NOMO-1 (cell line): Measurements from ENCODE around the gene DEGS2.
"Not testable (repeated sequence)": the region's sequence is repeated elsewhere in the genome, so short reads cannot be mapped to it uniquely, and the experiment has no call there.

Experiments
- DNase-seq, 2 experiments: peaks; one replicate each; lab custom pipeline; 2025; ENCODE audit not compliant: unreplicated experiment in 2 of 2; lab: John Stamatoyannopoulos, UW

Gene DEGS2

DNA sequence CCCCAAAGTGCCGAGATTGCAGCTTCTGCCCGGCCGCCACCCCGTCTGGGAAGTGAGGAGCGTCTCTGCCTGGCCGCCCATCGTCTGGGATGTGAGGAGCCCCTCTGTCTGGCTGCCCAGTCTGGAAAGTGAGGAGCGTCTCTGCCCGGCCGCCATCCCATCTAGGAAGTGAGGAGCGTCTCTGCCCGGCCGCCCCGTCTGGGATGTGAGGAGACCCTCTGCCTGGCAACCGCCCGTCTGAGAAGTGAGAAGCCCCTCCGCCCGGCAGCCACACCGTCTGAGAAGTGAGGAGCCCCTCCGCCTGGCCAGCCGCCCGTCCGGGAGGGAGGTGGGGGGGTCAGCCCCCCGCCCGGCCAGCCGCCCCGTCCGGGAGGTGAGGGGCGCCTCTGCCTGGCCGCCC lies 21.2 kb upstream of the DEGS2 start:
- not testable (repeated sequence) for DNase-seq

DNA sequence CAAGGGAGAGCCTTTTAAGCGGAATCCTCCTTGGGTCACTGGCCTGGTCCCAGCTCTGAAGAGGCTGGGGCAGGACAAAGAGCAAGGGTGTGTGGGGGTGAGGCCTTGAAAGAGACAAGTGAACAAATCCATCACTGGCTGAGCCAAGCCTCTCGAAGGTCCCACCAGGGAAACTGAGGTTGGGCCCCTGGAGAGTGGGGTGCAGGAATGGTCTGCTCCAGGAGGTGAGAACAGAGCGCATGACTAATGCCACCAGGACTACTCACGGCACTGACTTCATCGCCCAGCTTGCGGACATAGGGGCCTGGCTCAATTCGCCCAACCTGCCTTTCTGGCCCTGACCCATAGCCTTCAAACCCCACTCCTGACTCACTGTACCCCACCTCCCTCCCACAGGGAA lies 19.2 kb upstream of the DEGS2 start:
- DNase-seq = no peak

DNA sequence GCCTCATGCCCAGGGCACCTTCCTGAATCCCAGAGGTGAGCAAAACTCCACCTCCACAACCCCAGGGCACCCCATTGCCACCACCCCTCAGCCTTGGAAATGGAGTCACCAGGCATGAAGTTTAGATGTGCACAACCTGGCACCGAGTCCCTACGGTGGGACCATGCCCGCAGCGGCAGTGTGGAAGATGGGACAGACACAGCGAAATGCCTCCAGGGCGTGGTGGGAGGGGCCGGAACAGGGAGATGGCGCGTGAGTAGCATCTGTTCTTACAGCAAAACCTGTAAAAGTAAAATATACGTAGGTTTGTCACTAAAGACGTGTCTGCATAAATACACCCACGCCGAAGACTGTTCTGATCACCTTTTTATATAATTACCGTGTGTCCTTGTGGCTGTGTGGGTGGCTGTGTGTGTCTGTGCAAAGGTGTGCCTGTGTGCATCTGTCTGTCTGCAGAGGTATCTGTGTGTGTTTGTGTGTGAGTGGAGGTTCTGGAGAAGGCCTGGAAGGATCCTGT lies 17.4 kb upstream of the DEGS2 start:
- DNase-seq = no peak

DNA sequence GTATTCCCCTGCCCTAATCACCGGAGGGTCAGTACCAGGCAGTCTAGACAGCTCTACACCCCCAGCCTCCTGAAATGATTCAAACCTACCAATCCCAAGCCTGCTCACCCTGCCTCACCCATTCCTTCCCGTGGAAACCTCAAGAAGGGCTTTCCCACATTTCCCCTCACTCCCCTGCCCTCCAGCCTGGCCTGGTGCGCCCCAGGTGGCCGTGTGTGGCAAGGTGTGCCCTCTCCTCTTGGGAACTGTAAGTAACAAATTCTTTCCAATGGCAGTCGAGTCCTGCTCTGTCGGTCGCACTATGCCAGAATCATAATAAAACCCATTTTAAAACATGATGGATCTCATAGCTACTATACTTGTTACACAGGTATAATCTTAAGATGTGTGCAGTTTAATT lies 13.9 kb upstream of the DEGS2 start:
- DNase-seq = no peak

DNA sequence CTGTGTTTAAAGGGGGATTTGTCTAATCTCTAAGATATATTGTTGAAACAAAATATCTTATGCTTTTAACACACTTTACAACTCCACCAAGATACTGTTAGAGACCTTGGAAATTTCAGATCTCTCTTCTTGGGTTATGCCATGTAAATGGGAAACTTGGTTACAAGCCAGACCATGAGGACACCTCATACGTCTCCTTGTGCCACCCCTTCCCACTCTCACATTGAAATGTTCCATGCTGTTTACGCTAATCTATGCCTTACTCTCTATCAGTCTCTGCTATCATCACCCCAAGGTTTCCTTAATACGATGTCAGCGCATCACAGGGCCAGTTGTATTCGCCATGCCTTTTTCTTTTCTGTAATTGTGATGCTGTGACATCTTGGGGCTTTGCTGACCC lies 13.4 kb upstream of the DEGS2 start:
- no peak for DNase-seq

DNA sequence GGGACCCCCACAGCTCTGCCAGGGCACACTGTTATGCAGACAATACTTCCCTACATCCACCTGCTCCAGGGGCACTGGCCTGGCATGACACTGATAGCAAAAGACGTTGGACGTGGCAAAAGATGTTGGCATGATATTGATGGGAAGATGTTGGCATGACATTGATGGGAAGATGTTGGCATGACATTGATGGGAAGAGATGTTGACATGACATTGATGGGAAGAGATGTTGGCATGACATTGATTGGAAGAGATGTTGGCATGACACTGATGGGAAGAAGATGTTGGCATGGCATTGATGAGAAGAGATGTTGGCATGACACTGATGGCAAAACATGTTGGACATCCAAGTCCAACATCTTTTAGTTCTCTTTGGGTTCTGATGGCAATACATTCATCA lies 11.4 kb upstream of the DEGS2 start:
- no peak for DNase-seq

DNA sequence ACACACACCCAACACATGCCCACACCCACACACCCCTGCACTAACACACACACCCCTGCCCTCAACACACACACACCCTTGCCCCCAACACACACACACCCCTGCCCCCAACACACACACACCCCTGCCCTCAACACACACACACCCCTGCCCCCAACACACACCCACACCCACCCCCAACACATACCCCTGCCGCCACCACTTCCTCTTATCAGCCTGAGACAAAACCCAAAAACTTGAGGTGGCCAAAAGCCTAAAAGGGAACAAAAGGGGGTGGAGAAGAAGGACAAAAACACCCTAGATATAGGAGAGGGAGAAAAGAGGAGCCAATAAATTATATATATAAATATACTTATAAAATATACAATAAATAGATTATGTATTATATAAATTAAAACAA lies 9.1 kb upstream of the DEGS2 start:
- peak; percentile 26 to 50 for DNase-seq

DNA sequence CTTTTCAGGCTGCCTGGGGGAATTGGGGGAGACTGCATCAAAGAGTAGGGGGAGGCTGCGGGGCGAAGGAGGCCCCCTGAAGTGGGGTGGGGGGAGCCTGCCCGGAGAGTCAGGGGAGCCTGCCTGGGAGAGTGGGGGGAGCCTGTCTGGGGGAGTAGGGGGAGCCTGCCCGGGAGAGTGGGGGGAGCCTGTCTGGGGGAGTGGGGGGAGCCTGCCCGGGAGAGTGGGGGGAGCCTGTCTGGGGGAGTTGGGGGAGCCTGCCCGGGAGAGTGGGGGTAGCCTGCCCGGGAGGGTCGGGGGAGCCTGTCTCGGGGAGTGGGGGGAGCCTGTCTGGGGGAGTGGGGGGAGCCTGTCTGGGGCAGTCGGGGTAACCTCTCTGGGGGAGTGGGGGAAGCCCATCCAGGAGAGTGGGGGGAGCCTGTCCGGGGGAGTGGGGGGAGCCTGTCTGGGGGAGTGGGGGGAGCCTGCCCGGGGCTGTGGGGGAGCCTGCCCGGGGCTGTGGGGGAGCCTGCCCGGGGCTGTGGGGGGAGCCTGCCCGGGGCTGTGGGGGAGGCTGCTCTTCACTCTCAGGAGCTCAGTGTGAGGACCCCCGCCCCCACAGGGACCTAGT lies 6.5 kb upstream of the DEGS2 start:
- no peak for DNase-seq

DNA sequence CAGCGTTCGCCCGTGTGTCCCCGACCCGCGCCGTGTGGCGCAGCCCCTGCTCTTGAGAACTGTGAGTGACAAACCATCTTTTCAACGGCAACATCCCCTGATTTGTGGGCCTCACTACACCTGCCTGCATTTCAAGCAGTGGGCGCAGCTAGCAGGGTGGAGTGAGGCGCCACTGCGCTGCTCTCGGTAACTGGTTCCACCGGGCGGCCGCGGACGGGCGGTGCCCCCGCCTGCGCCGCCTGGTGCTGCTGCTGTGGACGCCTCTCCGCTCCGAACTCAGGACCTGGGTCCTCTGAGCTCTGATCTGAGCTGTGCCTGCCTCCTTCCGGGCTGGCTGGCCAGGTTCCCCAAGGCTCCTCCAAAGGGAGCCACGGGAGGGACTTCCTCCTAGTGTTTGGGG lies 5.9 kb upstream of the DEGS2 start:
- DNase-seq = no peak

DNA sequence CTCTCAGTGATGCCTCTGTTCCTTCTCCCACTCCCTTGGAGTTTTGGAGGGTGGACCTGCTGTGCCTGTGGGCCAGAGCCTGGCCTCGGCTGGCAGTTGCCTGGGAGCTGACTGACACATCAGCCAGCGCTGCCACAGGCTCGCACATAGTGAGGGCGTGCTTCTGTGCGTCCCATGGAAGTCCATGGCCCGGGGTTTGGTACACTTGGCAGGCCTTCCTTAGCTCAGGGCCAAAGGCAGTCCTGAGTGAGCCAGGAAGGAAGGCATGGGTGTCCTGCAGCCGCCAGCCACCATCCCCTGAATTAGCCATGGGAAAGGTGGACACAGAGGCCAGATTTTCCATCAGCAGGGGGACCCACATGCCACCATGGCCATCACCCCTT lies 1.1 kb upstream of the DEGS2 start:
- no peak for DNase-seq

DNA sequence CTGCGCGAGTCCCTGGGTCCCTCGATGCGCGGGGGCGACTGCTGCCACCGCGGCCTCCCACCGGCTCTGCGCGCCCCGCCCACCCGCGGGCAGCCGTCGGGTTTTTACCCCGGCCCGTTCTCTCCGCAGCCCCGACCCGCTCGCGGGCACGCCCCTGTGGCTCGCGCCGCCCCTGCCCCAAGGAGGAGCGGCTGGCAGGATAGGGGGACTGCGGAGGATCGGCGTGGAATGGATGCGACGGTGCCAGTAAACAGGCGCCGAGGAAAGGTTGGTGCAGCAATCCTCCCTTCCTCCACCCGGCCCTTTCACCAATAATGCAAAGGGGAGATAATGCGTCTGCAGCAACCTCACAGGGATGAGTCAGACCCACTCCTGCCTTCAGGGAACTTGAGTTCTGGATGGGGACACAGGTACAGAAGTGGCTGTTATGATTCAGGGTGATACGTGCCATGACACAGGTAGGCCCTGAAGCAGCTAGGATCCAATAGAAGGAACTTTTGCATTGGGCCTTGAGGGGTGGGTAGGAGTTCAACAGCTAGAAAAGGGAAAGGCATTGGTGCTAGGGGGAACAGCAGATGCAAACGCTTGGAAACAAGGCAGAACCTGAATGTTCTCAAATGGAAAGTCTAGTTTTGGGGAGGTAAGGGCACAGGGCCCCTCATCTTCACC lies 554 bp upstream of the DEGS2 start:
- DNase-seq = no peak

DNA sequence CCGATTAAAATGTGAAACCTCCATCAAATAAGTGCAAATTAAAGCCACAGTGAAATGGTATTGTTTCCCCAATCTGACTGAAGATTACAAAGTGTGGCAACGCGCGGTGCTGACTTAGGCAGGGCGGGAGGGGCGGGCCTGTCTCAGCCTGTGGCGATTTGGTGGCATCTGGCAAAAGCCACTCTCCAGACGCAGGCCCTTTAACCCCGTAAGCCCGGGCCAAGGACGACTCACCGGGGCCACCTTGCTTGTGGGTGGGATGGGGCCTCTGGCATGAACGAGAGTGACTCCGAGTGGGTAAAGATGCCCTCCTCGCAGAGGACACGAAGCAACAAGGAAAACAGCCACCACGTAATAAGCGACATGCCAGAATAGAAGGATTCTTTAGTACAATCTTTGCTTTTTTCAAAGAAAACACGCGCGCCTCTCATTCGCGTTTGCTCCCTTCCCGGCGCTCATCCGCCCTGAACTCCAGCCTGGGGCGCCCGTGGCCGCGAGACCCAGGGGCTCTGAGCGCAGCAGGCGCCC lies 815 bp downstream of the DEGS2 start:
- DNase-seq = no peak

DNA sequence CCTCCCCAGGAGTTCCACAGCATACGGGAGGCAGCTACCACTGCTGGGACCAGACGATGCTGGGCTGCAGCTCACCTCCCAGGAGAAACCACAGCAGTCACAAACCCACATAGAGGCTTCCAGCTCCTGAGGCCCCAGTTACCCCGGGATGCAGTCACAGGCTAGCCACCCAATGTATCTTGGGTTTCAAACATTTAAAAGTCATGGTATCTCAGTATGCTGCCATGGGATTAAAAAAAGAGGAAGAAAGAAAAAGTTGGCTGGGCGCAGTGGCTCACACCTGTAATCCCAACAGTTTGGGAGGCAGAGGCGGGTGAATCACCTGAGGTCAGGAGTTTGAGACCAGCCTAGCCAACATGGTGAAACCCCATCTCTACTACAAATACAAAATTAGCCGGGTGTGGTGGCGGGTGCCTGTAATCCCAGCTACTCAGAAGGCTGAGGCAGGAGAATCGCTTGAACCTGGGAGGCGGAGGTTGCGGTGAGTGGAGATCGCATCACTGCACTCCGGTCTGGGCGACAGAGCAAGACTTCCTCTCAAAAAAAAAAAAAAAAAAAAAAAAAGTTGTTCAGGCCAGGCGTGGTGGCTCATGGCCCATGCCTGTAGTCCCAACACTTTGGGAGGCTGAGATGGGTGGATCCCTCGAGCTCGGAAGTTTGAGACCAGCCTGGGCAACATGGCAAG lies 1.8 kb downstream of the DEGS2 start:
- DNase-seq = not testable (repeated sequence)

DNA sequence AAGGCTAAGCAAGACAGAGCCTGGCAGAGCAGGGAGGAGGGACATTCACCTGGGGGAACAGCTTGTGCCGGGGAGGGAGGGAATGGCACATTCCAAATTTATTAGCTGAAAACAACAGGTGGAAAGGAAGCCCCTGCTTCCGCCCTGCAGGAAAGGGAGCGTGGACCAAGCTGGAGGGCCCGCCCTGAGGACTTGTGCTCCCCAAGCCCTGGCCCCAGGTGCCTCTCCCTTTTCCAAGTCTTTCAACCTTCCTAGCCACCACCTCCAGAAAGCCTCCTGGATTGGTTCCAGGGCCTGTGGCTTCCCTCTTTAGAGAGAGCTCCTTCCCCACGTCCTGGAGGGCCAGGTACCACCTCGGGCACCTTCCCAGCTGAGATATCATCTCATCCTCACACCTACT lies 2.7 kb downstream of the DEGS2 start:
- no peak for DNase-seq

DNA sequence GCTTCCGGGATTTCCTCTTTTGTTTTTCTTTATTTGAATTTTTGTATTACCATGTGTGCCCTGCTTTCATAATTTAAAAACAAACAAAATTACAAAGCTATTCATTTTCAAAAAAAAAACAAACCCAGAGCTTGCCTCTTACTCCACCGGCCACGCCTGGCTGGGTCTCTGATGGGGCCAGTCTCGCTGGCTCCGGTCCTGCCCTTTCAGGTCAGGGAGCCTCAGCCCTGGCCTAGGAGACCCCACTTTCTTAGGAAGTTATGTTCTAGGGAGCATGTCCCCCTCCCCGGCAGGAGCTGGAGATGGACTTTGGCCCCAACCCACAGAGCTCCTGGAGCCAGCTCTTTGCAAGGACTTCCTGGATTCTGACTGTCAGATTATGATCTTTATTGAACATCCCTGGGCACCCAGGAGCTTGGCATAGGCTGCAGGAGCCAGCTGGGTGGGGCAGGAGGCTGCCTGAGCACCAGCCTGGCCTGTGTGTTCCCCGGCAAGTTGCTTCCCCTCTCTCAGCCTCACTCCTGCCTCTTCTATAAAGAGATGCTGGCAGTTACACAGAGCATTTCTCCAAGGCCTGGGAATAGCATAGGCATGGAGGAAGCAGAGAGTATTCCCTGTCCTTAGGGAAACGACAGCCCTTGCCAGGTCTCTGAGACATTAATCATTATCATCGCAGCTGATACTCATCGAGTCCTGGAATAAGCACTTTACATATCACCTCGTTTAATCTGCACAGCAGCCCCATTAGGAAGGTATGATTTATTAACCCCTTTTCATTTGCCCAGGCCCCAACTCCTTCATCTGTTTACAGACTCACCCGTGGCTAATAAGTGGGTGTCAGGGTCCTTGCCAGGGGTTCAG lies 3.5 kb downstream of the DEGS2 start:
- peak in 1 of 2 experiments; percentile 6 for DNase-seq

DNA sequence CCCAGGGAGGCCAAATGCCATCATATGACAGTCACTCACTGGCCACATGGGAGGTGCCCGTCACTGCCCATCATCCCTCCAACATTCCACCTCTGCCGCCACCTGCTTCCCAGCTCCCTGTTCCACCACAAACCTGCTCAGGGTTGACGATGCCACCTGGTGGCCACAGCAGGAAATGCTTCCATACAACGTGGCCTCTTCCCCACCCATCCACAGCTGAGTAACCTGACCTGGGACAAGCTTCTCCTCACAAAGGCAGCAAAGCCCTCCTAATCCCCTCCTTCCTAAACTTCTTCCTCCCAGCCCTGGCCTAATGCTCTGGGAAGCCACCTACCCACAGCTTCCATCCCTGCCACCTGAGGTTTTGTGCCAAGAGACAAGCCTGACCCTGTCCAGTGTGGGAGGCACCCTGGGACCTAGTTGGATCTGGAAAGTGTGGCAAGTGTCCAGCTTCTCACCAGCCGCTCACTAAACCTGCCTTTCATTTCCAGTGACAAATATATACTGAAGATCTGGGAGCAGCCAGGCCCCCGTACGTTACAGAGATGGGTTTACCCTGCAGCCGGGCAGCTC lies 4.3 kb downstream of the DEGS2 start:
- DNase-seq = no peak

DNA sequence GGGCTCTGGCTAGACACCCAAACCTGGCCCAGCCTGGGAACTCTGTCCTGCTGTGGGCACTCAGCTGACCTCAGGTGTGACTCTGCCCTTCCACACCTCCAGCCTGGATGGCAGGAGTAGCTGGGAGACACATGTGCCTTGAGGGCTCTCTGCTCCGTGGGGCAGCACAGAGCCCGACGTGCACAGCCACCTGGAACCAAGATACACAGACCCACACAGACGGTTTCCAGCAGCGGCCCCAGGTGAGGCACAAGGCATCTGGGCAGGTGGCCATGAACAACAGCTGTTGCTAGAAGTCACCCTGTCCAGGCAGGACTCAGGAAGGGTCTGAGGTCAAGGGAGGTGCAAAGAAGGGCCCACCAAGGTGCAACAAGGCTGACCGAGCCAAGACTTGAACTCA lies 5.9 kb downstream of the DEGS2 start:
- DNase-seq = no peak

DNA sequence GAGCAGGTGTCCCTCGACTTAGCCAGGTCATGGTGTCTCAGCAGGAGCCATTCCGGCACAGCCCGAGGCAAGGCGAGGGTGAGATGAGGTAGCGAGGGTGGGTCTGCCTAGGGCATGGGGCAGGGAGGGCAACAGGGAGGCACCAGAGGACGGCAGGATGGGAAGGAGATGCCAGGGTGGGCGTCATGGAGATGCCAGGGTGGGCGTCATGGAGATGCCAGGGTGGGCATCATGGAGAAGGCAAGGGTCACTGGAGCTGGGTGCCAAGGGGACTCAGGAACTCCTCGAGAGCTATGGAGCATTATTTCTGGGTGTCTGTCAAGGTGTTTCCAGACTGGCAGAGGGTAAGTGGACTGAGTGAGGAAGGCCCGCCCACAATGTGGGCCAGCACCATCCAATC lies 7.4 kb downstream of the DEGS2 start:
- DNase-seq = no peak

DNA sequence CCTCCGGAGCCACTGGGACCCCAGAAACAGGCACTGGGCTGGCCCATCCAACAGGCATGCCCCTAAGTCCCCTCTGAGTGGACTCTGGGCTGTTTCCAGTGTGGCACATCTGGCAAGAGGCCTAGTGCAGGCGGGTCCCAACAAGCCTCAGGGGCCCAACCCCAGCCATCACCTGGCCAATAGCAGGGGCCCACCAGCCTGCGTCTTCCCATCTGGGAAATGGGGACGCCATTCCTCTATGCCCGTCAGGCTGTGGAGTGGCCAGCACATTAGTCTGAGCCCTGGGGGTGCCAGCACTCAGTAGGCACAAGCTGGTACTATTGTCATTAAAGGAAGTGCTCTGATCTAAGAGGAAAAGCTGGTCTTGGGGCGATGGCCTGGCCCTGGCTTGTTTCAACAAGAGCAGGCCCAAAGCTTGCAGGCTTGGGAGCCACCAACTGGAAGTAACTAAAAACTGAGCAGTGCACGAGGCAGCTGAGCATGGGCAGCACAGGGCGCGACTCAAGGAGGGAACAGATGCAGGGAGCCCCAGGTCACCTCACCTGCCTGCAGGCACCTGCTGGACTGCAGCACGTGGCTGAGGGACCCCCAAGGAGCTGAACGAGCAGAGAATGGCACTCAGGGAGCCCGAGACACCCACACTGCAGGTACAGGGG lies 8.4 kb downstream of the DEGS2 start:
- no peak for DNase-seq
